AG04450 (cell line): ENCODE data around the gene GUCY2F. TPM values are rescaled to one million over a fixed set of nuclear protein-coding genes. Genes with fewer than 3 reads are reported as not detected.

ENCODE experiments used
- CTCF ChIA-PET: fragments of 300-600, 350-600 bp; formaldehyde crosslinking; extraction: SDS; loops from one replicate; lab custom pipeline; 2022; ENCODE audit warnings: antibody characterized with exemption, inconsistent platforms; lab: Charles Lee
- POLR2A ChIA-PET: fragments of 350-600 bp; formaldehyde crosslinking; extraction: SDS; loops from one replicate; lab custom pipeline; 2021; ENCODE audit warnings: antibody characterized with exemption, inconsistent platforms; lab: Yijun Ruan, JAX
- DNase-seq: peaks from one replicate; pipeline ENCODE4 v3.0.0-alpha.2; 2011; ENCODE audit warnings: low read depth, low spot score
- H3K27ac ChIP-seq: one replicate; pipeline ENCODE4 v1.5.1; 2012; ENCODE audit warnings: low read depth, low read length, control low read depth
- H3K27me3 ChIP-seq: one replicate; pipeline ENCODE4 v1.6.0; 2012; ENCODE audit warnings: low read length; ENCODE audit not compliant: control insufficient read depth, insufficient read depth
- H3K4me3 ChIP-seq: 2 replicates; pipeline ENCODE4 v1.5.1; 2011; ENCODE audit warnings: mild to moderate bottlenecking, low read depth, low read length, control low read depth
- H3K9me3 ChIP-seq: 2 replicates; pipeline ENCODE4 v1.5.1; 2012; ENCODE audit warnings: low read length; ENCODE audit not compliant: control insufficient read depth, insufficient read depth
- CTCF ChIP-seq: IDR thresholded peaks from 2 replicates; pipeline ENCODE4 v1.5.1; 2011; ENCODE audit warnings: low read depth, low read length, control low read depth, inconsistent platforms
- polyA minus RNA-seq: library from RNA; depleted of rRNA, polyadenylated mRNA; stranded (reverse); fragments of >200 nt; gene quantifications from 2 replicates; pipeline ENCODE4 v1.2.3, GENCODE V29; 2011; rRNA and poly(A)+ RNA removed
- polyA plus RNA-seq: library from polyadenylated mRNA; depleted of rRNA; stranded (reverse); fragments of >200 nt; gene quantifications from 2 replicates; pipeline ENCODE4 v1.2.3, GENCODE V29; 2011; rRNA removed

Gene GUCY2F
- polyA plus RNA-seq (0.02 TPM in 1 of 2 replicates, not detected in the other), polyA minus RNA-seq (0.22 TPM in 1 of 2 replicates, not detected in the other)

- ChIA-PET POLR2A (no interaction called here), CTCF (interaction anchor here (1.0 to 1.2 kb wide), 2 partner anchors 405 to 409 kb away, joined by 3 to 8 read pairs; no protein-coding TSS in a partner anchor)
- no peak within 1 kb of the TSS for H3K27ac ChIP-seq
- no peak for TF ChIP-seq CTCF
- H3K4me3 ChIP-seq, result no peak within 1 kb of the TSS
- DNase-seq, result no peak
- H3K9me3 ChIP-seq, result no peaks in the 10 kb centered on the region
- H3K27me3 ChIP-seq, result peaks cover 3% of the 10 kb centered on the region
Measured at GRCh38 chrX:109481986-109482385, at the start of gene GUCY2F. Gene GUCY2F, minus strand, starts transcription at chrX:109482086. Its CDS starts 6,150 bp downstream, at chrX:109475936.

- no peak for DNase-seq
- Histone ChIP-seq H3K27me3 (no peaks in the 10 kb centered on the region), H3K9me3 (no peaks in the 10 kb centered on the region), H3K4me3 (no peak overlapping the region), H3K27ac (no peak overlapping the region)
- POLR2A ChIA-PET, result no interaction called here
- CTCF ChIA-PET, result no interaction called here
- TF ChIP-seq CTCF, result no peak
Measured at GRCh38 chrX:109519001-109519400, 37.1 kb upstream of the GUCY2F start.

GRCh38 chrX:109511113-109511512 lies 29.2 kb upstream of the GUCY2F start:
- Histone ChIP-seq H3K9me3 (no peaks in the 10 kb centered on the region), H3K4me3 (no peak overlapping the region), H3K27ac (no peak overlapping the region), H3K27me3 (no peaks in the 10 kb centered on the region)
- no peak for TF ChIP-seq CTCF
- ChIA-PET CTCF (interaction anchor here (0.5 kb wide), 1 partner anchor 198 kb away, joined by 3 read pairs; no protein-coding TSS in a partner anchor), POLR2A (no interaction called here)
- no peak for DNase-seq

- DNase-seq, result no peak
- POLR2A ChIA-PET, result no interaction called here
Measured at GRCh38 chrX:109508915-109509314, 27.0 kb upstream of the GUCY2F start.

GRCh38 chrX:109501176-109501575 lies 19.3 kb upstream of the GUCY2F start:
- no peak for TF ChIP-seq CTCF
- Histone ChIP-seq H3K27me3 (peaks cover 3% of the 10 kb centered on the region), H3K4me3 (no peak overlapping the region), H3K27ac (no peak overlapping the region), H3K9me3 (no peaks in the 10 kb centered on the region)
- CTCF ChIA-PET, result no interaction called here
- POLR2A ChIA-PET, result no interaction called here
- no peak for DNase-seq

More at GRCh38 chrX:109508915-109509314, 27.0 kb upstream of the GUCY2F start:
- H3K27me3 ChIP-seq, result no peaks in the 10 kb centered on the region
- TF ChIP-seq CTCF, result no peak
- CTCF ChIA-PET, result interaction anchor here (2.1 kb wide), 1 partner anchor 23 kb away, joined by 7 read pairs; no protein-coding TSS in a partner anchor
- no peaks in the 10 kb centered on the region for H3K9me3 ChIP-seq
- no peak overlapping the region for H3K27ac ChIP-seq
- H3K4me3 ChIP-seq, result no peak overlapping the region
